ENCODE data around the gene MYB. TPM values are rescaled to one million over a fixed set of nuclear protein-coding genes. Genes with fewer than 3 reads are reported as not detected.

MYB gene
- total RNA-seq, 1 donor from 2014 or later: 0.83 TPM

- no peak overlapping the region for H3K27ac Mint-ChIP-seq (ENCODE audit: unreplicated experiment)
- no peak for TF ChIP-seq CTCF (IDR thresholded peaks at IDR 0.05)
- no peaks in the 10 kb centered on the region for H3K27me3 Mint-ChIP-seq (ENCODE audit: unreplicated experiment)
- no peak overlapping the region for H3K4me3 Mint-ChIP-seq (ENCODE audit: unreplicated experiment)
- H3K4me1 Mint-ChIP-seq (ENCODE audit: unreplicated experiment): peaks cover 6% of the 10 kb centered on the region
- no peaks in the 10 kb centered on the region for H3K36me3 Mint-ChIP-seq (ENCODE audit: unreplicated experiment)
- H3K9me3 Mint-ChIP-seq (ENCODE audit: unreplicated experiment): no peaks in the 10 kb centered on the region
- DNase-seq (ENCODE audit: extremely low spot score, unreplicated experiment): no peak
These were observed 13.9 kb downstream of the MYB start for GRCh38 chr6:135195041-135195440.

DNA sequence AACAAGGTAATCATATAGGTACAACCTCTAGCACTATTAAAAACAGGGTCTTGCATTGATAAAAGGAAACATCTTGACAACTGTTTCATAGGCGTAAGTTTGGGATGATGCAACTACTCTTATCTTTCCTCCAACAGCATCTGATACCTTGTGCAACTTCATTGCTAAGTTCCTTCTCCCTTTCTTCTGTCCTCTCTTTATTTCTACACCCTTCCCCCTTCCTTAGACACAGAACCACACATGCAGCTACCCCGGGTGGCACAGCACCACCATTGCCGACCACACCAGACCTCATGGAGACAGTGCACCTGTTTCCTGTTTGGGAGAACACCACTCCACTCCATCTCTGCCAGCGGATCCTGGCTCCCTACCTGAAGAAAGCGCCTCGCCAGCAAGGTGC is 14.4 kb downstream of the MYB start:
- TF ChIP-seq CTCF (IDR thresholded peaks at IDR 0.05): no peak
- peaks cover 6% of the 10 kb centered on the region for H3K4me1 Mint-ChIP-seq (ENCODE audit: unreplicated experiment)
- no peak overlapping the region for H3K4me3 Mint-ChIP-seq (ENCODE audit: unreplicated experiment)
- no peaks in the 10 kb centered on the region for H3K27me3 Mint-ChIP-seq (ENCODE audit: unreplicated experiment)
- H3K27ac Mint-ChIP-seq (ENCODE audit: unreplicated experiment): no peak overlapping the region
- no peaks in the 10 kb centered on the region for H3K36me3 Mint-ChIP-seq (ENCODE audit: unreplicated experiment)
- no peak for DNase-seq (ENCODE audit: extremely low spot score, unreplicated experiment)
- H3K9me3 Mint-ChIP-seq (ENCODE audit: unreplicated experiment): no peaks in the 10 kb centered on the region

DNA sequence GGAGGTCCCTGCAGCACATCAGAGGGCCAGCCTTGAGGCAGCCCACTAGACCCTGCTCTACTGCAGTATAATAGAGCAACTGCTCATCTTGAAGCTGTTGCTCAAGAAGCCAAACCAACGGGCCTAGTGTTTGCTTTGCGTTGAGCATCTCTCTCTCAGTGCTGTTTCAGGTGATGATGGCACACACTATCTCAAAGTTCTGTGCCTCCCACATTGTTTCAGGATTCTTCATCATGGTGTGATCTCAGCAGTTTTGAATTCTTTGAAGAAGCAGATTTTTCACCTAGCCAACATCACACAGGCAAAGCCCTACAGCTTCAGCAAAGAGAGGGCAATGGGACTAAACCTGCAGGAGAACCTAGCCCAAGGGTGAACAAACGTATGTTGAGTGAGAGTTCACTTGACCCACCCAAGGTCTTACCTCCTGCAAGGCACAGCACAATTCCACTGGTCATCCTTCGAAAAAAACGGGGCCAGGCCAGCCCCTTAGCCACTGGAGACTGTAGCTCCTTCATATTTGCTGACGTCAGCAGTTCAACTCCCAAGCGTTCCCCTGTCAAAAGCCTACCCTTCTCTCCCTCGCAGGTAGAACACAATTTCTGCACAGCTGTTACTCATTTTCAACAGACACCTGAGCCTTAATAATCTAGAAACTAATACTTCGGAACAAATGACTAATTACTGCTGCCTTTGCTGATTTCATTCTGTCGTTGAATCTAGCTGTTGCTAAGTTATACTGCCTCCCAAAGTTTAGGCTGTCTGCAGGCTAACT is 15.8 kb downstream of the MYB start:
- H3K4me3 Mint-ChIP-seq (ENCODE audit: unreplicated experiment): no peak overlapping the region

GRCh38 chr6:135202836-135203235 is 21.7 kb downstream of the MYB start:
- Mint-ChIP-seq H3K36me3 (ENCODE audit: unreplicated experiment) (no peaks in the 10 kb centered on the region), H3K27ac (ENCODE audit: unreplicated experiment) (no peak overlapping the region), H3K27me3 (ENCODE audit: unreplicated experiment) (no peaks in the 10 kb centered on the region), H3K4me1 (ENCODE audit: unreplicated experiment) (no peaks in the 10 kb centered on the region), H3K4me3 (ENCODE audit: unreplicated experiment) (no peak overlapping the region), H3K9me3 (ENCODE audit: unreplicated experiment) (no peaks in the 10 kb centered on the region)
- no peak for TF ChIP-seq CTCF (IDR thresholded peaks at IDR 0.05)
- no peak for DNase-seq (ENCODE audit: extremely low spot score, unreplicated experiment)

More for the DNA sequence above, 15.8 kb downstream of the MYB start:
- DNase-seq (ENCODE audit: extremely low spot score, unreplicated experiment): no peak
- H3K27me3 Mint-ChIP-seq (ENCODE audit: unreplicated experiment): no peaks in the 10 kb centered on the region
- no peak for TF ChIP-seq CTCF (IDR thresholded peaks at IDR 0.05)
- no peaks in the 10 kb centered on the region for H3K36me3 Mint-ChIP-seq (ENCODE audit: unreplicated experiment)
- no peaks in the 10 kb centered on the region for H3K9me3 Mint-ChIP-seq (ENCODE audit: unreplicated experiment)
- H3K4me1 Mint-ChIP-seq (ENCODE audit: unreplicated experiment): peaks cover 6% of the 10 kb centered on the region
- no peak overlapping the region for H3K27ac Mint-ChIP-seq (ENCODE audit: unreplicated experiment)

DNA sequence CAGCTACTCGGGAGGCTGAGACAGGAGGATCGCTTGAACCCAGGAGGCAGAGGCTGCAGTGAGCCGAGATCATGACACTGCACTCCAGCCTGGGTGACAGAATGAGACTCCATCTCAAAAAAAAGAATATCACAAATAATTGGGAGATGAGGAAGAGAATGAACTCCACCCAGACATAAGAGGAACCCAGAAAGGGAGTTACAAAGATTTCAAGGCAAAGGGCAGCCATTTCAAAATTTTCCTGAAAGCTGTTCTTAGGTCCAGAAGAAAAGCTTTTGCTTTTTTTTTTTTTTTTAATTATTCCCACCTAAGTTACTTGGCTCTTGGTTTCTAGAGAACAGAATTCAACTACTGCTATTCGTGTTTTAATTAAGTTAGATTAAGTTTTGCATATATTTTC is 23.8 kb downstream of the MYB start:
- no peak overlapping the region for H3K27ac Mint-ChIP-seq (ENCODE audit: unreplicated experiment)
- H3K27me3 Mint-ChIP-seq (ENCODE audit: unreplicated experiment): no peaks in the 10 kb centered on the region
- no peaks in the 10 kb centered on the region for H3K4me1 Mint-ChIP-seq (ENCODE audit: unreplicated experiment)
- H3K36me3 Mint-ChIP-seq (ENCODE audit: unreplicated experiment): no peaks in the 10 kb centered on the region
- H3K9me3 Mint-ChIP-seq (ENCODE audit: unreplicated experiment): no peaks in the 10 kb centered on the region
- no peak for DNase-seq (ENCODE audit: extremely low spot score, unreplicated experiment)
- no peak overlapping the region for H3K4me3 Mint-ChIP-seq (ENCODE audit: unreplicated experiment)
- TF ChIP-seq CTCF (IDR thresholded peaks at IDR 0.05): no peak
